DMS79 (cell line): ENCODE measurements around the gene HTRA3.

ENCODE experiments used
- DNase-seq: peaks from one replicate; lab custom pipeline; 2025; lab: John Stamatoyannopoulos, UW

HTRA3 gene

DNA sequence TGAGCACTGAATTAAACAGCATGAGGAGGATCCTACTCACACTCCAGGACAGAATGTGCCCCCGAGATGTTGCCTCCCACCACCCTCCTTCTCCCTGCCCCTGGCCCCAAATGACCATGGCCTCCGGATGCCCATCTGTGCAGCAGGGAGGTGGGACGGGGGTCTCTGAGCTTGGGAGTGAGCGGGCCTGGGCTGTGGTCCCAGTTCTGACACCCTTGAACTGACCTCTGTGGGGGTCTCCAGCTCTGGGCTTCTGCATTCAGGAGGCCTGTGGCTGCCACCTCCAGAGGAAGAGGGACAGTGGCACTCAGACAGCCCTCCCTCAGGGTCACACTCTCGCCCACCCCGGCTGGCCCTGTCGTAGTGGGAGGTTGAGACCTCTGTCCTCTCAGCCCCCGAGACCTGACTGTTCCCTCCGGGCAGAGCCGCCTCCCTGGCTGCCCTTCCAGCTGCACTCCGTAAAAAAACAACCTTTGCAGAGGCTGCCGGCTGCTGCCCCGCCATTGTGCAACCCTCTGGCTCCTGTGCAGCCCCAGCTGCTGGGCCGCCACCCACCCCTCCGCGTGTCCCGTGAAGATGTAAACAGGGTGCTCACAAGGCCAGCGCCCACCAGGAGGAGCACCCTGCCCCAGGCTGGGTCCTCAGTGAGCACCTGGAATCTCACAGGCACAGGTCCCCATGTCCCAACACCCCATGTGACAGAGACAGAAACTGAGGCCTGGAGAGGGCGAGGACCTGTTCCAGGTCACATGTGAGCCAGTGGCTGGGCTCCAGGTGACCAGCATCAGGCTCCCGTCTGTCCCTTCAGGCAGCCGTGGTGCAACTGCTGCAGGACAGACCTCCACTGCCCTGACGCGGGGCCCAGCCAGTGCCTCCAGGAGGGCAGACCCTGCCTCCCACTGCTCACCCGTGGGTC is 39.6 kb downstream of the HTRA3 start:
- no peak for DNase-seq

DNA sequence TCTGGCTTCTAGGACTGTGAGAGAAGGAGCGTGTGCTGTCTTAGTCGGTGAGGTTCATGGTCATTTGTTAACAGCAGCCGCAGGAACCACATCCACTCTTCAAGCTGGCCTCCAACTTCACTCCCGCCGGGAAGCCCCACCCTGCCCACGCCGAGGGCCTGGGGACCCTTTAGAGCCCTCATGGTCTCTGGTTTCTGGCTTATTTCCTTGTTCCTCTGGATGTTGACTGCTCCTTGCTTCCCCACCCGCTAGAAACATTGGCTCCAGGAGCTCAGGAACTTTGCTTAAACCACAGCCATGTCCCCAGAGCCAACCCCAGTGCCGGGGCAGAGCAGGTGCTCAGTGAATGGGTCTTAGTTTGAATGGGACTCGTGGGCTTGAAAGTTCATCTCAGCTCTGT is 40.8 kb downstream of the HTRA3 start:
- no peak for DNase-seq

DNA sequence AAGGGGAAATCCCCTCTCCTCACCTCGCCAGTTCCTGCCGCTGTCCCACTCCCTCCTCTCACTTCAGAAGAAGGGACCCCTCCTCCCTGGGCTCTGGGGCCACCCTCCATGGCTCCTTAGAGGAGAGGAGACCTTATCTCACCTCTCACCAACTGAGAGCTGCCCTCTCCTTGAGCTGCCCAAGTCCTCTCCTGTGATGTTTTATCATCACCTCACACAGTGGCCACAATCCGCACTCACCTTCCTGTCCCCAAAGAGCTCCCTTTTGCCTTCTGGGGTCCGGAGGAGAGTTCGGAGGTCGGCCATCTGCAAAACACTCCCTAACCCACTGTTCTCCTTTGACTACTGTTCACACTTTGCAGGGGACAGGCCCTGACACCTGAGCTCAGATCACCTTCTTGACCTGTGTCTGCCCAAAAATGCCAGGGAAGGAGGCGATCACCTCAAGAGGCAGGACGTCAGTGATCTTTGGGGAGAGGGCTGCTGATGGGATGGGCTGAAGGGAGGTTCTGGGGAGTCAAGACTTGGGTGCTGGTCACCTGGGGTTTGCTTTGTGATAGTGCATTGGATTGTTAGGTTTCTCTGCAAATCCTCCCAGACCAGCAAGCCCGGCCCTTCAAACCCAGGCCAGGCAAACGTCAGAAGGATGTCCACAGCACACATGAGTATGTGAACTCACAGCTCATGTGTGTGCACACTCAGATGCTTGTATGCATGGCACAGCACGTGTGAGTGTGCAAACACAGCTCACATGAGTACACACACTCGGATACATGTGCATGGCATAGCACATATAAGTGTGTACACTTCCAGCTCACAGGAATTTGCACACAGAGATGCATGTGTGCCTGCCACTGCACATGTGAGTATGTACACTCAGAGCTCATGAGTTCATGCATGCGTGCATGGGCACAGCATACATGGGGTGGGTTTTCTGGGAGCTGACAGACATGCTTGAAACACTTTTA is 41.8 kb downstream of the HTRA3 start:
- no peak for DNase-seq

DNA sequence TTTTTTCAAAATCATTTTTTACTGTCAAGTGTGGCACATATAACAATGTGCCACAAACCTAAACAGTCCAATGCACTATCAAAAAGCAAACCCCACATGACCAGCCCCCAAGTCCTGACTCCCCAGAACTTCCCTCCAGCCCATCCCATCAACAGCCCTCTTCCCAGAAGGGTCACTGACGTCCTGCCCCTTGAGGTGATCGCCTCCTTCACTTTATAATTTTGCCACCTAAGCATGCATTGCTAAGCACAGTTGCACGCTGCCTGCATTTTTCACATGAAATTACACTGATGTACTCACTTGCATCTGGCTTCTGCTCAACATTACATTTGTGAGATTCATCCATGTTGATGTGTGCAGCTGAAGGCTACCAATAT is 42.5 kb downstream of the HTRA3 start:
- DNase-seq = no peak

DNA sequence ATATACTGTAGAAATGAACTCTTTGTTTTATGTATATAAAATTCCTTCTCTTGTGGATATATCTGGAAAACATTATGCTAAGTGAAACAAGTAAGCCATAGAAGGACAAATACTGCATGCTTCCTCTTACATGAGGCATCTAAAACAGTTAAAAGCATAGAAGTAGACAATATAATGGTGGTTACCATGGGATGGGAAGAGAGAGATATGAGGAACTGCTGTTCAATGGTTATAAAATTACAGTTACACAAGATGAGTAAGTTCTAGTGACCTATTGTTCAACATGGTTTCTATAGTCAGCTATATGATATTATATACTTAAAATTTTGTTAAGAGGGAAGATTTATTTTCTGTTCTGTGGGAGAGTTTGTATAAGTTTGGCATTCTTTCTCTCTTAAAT is 43.4 kb downstream of the HTRA3 start:
- no peak for DNase-seq

DNA sequence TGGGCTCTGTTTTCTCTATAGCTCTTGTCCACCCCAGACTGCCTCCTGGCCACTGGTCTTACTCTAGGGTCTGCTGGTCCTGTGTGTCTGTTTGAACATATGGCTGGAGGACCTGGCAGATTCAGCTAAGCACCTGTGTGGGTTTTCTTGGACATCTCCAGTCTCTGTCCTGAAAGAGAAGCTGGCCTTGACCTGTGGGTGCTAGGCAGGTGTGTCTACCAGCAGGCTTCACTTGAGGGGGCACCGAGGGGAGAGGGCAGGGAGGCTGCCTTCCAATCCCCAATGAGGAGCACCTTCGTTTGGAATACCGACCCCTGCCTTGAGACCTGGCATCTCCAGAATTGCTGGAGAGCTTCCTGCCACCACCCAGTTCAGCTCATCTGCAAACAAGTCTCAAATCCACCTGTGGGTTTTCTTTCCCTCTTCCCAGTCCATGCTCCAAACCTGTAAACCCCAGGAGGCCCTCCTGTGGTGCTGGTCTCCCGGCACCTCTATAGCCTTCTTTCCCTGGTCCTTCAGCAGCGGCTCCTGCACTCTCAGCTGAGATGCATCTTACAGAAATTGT is 45.2 kb downstream of the HTRA3 start:
- no peak for DNase-seq

DNA sequence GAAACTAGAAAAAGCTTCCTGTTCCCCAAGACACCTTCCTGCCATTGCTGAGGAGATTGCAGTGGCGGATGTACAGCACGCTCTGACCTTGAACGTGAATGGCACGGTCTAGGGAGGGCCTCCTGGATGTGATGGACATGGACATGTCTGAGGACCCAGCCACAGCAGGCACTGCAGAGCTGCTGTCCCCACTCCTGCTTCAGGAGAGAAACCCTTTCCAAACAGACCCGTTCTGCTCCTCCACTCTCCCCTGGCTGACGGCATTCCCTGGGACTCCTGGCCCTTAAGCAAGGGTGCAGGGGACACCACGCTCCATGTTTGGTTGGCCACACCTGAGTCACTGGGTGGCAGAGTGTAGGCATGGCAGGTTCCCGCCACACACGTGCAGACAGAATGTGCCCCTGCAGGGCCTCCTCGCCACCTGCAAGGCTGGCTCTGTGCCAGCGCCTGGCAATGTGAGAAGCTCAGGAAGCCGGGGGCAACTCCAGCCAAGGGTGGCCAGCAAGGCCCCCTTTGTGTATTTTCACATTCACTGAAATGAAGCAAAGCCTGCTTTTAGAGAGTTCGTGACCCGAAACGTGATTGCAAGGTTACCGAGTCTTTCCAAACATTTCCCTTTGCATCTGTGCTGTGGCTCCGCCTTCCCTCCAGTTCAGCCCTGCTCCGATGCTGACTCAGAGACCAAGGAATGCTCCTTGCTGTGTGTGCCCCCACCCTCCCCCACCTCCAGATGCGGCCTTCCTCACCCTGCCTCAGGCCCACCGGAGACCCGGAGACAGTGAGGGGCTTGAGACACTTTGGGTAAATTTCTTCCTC is 46.1 kb downstream of the HTRA3 start:
- DNase-seq = peak; percentile 47

DNA sequence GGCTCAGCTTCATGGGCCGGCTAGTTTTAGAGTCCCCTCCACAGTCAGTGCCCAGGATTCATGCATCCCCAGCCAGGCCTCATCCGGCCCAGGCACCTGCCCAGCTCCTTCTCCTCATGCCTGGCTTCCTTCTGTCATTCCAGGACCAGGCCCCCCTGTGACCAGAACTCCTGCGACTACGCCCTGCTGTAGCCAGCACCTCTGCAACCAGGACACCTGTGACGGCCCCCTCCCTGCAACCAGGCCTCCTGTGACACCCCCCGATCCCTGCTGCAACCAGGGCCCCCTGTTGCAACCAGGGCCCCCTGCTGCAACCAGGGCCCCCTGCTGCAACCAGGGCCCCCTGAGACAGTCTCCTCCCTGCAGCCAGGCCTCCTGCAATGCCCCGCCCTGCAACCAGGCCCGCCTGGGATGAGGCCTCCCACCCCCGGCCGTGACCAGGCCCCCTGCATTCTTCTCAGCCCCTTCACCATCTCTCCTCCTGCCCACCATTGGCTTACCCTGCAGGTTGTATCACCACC is 46.8 kb downstream of the HTRA3 start:
- DNase-seq = no peak

DNA sequence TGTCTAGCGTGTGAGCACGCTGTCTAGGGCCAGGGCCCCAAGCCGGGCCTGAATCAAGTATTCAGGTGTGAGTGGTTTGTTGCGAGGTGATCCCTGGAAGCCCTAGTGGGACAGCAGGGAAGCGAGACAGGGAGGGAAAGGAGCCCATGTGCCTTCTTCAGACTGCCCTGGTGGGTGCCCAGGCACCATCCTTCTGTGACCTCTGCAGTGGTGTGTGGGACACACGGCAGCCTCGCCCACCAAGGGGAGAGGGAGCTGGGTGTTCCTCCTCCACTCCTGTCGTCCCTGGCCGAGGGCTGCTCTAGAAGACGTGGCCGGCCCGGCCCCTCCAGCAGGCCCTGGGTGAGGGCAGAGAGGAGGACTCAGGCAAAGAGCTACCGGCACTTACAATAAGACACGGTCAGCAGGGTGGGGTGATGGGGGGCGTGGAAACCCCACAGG is 47.4 kb downstream of the HTRA3 start:
- DNase-seq = no peak

DNA sequence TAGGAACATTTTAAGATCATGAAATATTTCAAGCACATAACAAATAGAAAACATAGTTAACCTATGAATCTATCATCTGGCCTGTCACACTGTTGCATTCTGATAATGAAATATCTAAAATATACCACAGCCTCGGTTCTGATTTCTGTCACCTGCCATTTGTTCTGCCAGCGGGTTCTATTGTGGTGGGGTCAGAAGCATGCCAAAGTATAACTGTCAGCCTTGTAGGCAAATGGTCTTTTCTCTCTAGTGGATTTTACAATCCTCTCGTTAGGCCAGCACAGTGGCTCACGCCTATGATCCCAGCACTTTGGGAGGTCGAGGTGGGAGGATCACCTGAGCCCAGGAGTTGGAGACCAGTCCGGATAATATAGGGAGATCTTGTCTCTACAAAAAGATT is 47.9 kb downstream of the HTRA3 start:
- DNase-seq = no peak

DNA sequence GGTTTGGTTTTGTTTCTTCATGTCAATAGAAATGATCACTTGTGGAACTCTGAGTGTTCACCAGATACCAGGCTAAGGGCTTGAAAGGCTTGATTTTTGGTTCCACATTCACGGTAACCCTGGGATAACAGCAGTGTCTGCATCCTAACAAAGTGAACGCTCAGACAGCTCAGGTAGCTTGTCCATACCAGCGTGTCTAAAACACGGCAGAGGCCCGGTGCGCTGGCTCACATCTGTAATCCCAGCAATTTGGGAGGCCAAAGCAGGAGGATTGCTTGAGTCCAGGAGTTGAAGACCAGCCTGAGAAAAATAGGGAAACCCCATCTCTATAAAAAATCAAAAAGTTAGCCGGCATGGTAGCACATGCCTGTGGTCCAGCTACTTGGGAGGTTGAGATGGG is 49.0 kb downstream of the HTRA3 start:
- DNase-seq = no peak

DNA sequence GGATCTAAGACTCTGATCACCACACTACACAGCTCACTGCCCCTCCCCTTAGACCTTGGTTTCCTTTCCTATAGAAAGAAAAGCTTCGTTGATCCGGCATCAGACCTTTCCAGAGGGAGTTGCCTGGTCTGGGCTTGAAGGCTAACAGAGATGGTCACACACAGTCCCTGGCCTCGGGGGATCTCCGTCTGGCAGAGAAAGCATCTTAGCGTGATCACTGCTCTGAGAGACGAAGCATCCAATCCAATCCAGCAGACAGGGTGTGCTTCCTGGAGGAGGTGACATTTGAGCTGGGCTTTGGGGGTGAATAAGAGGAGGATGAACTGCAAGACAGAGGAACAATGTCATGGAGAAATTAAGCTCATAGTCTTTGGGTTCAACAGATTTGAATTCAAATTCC is 49.5 kb downstream of the HTRA3 start:
- DNase-seq = no peak

DNA sequence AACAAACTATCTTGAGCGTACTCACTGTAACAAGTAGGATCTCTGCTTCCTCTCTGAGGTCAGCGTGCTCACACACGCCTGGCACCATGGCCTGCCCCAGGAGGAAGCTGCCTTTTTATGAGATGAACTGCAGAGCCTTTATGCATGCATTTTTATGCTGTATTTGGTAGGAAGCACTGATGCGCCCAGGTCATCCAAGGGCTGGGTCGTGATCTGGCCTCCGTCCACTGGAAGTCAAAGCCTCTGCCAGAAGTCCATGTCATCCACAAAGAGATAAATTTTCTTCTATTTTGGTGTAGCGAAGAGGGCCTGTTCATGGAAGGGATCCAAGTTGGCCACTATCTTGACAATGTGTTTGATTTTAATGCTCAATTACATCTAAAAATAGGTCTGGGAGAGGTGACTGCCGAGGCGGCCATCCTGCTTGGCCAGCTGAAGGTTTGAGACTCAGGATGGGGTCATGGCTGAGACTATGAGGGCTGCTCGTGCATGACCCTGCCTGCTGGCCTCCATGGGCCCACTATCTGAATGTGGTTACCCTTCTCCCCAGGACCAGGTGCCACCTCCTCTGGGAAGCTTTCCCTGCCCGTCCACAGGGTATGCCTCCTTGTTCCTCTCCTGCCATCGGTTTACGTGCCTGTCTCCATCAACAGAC is 50.3 kb downstream of the HTRA3 start:
- DNase-seq = no peak

DNA sequence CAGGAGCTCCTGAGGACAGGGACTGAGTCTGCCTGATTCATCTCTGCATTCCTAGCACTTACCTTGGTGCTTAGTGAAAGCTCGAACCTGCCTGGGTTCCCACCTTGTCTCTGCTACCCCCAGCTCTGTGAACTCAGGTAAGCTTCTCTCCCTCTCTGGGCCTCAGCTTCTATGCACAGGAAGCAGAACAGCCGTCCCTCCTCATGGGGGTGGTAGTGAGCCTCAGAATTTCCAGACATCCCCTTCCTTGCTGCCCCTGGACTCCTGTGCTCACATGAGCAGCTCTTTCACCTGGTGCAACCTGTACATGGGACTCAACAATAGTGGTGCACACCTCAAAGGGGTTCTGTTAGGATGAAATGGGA is 50.8 kb downstream of the HTRA3 start:
- DNase-seq = no peak

DNA sequence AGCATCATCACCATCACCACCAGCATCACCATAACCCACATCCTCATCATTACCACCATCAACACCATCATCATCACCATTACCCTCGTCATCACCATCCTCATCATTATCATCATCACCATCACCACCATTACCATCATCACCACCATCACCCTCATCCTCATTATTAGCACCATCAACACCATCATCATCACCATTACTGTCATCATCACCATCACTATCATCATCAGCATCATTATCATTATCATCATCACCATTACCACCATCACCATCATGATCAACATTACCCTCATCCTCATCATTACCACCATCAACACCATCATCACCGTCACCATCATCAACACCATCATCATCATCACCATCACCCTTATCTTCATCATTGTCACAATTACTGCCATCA is 51.7 kb downstream of the HTRA3 start:
- DNase-seq = no peak

DNA sequence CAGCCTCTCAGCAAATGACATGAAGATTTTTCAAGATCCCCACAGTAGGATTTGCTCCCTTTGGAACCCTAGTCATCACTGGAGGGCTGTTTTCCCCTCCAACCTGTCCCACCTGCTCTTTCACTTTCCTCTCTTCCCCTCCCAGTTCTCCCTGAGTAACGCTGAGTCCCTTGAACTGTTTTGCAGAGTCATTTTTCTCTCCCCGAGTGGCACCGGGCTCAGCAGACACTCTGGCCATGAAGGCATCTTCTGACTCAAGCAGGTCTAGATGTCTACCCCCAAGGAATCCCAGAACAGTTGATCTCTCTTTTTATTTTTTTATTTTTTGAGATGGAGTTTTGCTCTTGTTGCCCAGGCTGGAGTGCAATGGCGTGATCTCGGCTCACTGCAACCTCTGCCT is 52.2 kb downstream of the HTRA3 start:
- DNase-seq = no peak

DNA sequence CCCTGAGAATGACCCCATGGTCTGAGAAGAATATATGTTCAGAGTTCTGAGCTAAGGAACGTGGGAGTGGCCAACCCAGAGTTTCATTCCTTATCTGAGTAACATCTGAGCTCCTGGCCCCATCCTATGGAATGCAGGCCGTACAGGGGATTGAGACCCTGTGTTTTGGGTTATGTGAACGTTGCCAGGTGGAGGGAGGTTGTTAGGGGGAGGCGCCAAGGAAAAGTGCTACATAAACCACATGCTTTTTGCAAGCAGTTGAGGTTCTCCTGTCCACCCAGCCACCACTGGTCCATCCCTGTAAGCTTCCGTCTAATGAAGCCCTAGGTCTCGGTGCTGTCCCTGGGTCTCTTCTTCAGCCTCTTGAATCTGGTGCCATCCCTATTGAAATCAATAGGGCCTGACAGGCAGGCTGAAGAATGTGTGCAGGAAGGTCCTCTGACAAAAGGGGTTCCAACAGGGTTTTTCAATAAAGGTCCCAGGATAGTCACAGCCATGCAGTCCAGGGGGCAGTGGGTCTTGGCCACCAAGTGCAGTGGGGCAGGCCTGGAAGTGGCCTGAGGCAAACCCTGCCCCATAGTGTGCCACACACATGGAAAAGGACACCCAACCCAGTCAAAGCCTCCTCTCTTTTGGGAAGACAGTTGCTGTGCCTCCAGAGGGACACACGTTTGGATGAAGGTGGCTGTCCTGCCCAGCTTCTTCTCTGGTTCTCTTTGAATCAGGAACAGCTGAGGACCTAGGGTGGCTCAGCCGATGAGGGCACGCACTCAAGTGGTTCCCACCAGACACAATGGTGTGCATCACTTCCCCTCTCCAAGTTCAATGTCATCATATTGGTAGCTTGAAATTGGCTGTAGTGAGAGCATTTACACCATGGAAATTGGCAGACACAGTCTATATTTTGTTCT is 53.5 kb downstream of the HTRA3 start:
- DNase-seq = no peak

DNA sequence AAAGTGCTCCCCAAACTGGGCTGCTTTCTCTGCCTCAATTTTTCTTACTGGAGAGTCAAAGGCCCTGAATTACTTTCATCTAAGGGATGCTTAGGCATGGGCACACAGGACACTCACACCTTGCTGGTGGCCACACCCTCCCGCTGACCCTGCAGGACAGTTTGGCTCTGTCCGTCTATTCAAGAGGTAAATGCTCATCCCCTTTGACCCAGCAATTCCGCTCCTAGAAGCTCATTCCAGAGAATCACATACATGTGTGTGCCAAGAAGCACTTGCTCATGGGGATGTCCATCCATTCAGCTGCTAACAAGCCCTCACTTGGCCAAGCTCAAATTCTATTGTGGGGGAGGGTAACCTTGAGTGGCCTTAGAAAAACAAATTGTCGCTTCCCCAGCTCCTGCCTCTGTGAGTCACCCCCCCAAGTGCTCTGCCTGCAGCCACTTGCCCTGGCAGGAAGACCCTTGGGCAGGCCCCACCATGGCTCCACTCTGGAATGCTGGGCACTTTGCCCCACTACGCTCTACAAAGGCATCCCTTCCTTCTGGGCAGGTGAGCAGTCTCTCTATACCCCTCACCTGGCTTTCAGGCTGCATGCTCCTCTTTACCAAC is 54.5 kb downstream of the HTRA3 start:
- no peak for DNase-seq

DNA sequence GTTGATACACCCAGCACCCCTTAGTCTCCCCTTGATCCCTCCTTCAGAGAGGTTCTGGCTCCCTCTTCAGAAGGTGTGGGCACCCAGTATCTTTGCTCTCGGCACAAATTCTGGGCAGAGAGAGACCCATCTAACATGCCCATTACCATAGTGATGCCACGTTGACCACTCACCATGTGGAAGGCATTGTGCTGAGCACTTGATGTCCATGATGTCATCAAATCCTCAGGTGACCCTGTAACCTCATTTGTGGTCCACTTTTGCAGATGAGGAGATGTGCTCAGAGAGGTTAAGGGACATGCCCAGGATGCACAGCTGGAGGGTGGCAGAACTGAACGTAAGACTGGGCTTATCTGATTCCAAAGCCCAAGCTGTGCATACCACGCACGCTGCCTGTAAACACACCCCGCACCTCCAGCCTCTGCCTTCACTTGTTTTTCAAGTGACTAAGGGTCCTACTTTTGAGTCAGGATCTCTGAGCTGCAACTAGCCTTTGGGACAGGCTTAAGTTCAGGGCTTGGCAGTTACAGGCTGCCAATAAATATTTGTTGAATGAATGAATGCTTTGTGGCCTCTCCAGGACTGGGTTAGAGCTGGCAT is 55.2 kb downstream of the HTRA3 start:
- DNase-seq = no peak
